ACC112 (cell line): ENCODE data around the gene PRKAG2.

ENCODE experiments used
- H2AFZ ChIP-seq: fragments of 200-600 bp; sonication (generic); one replicate; pipeline ENCODE4 v1.6.0; 2017; ENCODE audit warnings: antibody characterized with exemption, low read length; ENCODE audit not compliant: unreplicated experiment
- H3K27ac ChIP-seq: fragments of 200-600 bp; sonication (generic); 2 replicates; pipeline ENCODE4 v1.5.1; 2014; ENCODE audit warnings: low read depth, mild to moderate bottlenecking, antibody characterized with exemption, low read length, moderate library complexity
- H3K27me3 ChIP-seq: fragments of 200-600 bp; sonication (generic); 2 replicates; pipeline ENCODE4 v1.6.1; 2014; ENCODE audit warnings: mild to moderate bottlenecking, antibody characterized with exemption, low read length, moderate library complexity, mixed read lengths; ENCODE audit not compliant: insufficient read depth
- H3K36me3 ChIP-seq: fragments of 200-600 bp; sonication (generic); 2 replicates; pipeline ENCODE4 v1.6.1; 2016; ENCODE audit warnings: mild to moderate bottlenecking, antibody characterized with exemption, low read length, moderate library complexity, mixed read lengths; ENCODE audit not compliant: insufficient read depth
- H3K4me1 ChIP-seq: fragments of 200-600 bp; sonication (generic); one replicate; pipeline ENCODE4 v1.6.1; 2016; ENCODE audit warnings: low read length, mixed read lengths; ENCODE audit not compliant: insufficient read depth, unreplicated experiment, control insufficient read depth
- H3K4me3 ChIP-seq: fragments of 200-600 bp; sonication (generic); 2 replicates; pipeline ENCODE4 v1.5.1; 2014; ENCODE audit warnings: mild to moderate bottlenecking, low read depth, low read length
- H3K79me2 ChIP-seq: fragments of 200-600 bp; sonication (generic); one replicate; pipeline ENCODE4 v1.6.0; 2016; ENCODE audit warnings: low read length; ENCODE audit not compliant: control insufficient read depth, unreplicated experiment, insufficient read depth

PRKAG2 gene

DNA sequence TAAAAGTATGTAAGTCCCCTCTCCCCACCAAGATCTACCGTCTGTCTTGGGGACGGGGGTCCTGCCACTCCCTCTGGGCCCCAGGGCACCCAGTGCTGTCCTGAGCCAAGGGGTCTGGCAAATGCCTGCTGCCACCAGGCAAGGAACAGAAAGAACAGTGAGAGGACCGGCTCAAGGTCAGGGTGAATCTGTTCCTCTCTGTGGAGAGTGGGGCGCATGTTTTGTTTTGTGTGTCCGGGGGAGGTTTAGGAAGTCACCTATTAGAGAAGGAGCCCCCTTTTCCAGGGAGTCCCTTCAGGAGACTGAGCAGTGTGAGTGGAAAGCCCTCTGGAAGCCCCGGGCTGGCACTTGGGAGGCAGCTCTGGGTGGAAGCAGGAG lies 198.7 kb downstream of the PRKAG2 start:
- Histone ChIP-seq H3K27me3 (no peaks in the 10 kb centered on the region), H3K27ac (no peak overlapping the region), H3K4me3 (no peak overlapping the region), H3K4me1 (peaks cover 14% of the 10 kb centered on the region), H3K36me3 (no peaks in the 10 kb centered on the region), H3K79me2 (no peaks in the 10 kb centered on the region), H2AFZ (no peak overlapping the region)

DNA sequence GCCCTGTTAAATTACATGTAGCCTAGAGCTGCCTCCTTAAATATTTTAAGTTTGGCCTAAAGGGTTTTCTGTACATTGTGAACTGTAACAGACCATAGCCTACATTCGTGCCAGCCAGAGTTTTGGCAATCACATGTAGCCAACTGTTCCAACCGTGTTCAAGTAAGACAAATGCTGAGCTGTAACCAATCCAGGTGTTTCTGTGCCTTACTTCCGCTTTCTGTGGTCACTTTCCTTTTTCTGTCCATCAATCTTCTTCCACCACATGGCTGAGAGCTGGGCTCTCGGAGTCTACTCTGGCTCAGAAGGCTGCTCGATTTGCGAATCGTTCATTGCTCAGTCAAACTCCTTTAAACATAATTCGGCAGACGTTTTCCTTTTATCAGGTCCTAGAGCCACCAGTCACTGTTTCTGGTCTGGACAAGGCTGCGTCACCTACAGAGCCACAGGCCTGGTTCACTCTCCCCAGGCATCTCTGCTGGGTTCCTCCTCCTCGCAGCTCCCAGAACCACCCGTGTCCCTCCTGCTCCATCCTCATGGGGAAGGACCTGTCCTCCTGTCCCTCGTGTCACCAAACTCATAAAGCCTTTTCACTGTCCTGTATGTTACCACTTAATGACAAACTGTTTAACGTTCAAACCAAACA lies 199.2 kb downstream of the PRKAG2 start:
- Histone ChIP-seq H3K27ac (no peak overlapping the region), H3K27me3 (no peaks in the 10 kb centered on the region)

DNA sequence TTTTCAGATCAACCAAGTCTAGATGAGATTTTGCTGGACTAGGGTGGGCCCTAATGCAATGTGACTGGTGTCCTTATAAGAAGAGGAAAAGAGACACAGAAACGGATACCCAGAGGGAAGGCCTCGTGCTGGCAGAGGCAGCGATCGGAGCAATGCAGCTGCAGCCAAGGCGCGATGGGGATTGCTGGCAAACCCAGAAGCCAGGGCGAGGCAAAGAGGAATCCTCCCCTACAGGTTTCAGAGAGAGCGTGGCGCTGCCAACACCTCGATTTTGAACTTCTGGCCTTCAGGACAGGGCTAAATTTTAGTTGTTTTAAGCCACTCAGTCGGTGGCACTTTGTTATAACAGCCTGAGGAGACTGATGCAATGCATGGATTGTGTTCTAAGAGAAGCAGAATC lies 200.2 kb downstream of the PRKAG2 start:
- Histone ChIP-seq H3K36me3 (no peaks in the 10 kb centered on the region), H3K4me3 (no peak overlapping the region), H3K4me1 (peaks cover 14% of the 10 kb centered on the region), H3K27ac (no peak overlapping the region), H3K27me3 (no peaks in the 10 kb centered on the region), H2AFZ (no peak overlapping the region), H3K79me2 (no peaks in the 10 kb centered on the region)

More for the DNA sequence above, 199.2 kb downstream of the PRKAG2 start:
- Histone ChIP-seq H3K79me2 (no peaks in the 10 kb centered on the region), H3K4me3 (no peak overlapping the region), H2AFZ (no peak overlapping the region), H3K4me1 (peaks cover 14% of the 10 kb centered on the region), H3K36me3 (no peaks in the 10 kb centered on the region)

DNA sequence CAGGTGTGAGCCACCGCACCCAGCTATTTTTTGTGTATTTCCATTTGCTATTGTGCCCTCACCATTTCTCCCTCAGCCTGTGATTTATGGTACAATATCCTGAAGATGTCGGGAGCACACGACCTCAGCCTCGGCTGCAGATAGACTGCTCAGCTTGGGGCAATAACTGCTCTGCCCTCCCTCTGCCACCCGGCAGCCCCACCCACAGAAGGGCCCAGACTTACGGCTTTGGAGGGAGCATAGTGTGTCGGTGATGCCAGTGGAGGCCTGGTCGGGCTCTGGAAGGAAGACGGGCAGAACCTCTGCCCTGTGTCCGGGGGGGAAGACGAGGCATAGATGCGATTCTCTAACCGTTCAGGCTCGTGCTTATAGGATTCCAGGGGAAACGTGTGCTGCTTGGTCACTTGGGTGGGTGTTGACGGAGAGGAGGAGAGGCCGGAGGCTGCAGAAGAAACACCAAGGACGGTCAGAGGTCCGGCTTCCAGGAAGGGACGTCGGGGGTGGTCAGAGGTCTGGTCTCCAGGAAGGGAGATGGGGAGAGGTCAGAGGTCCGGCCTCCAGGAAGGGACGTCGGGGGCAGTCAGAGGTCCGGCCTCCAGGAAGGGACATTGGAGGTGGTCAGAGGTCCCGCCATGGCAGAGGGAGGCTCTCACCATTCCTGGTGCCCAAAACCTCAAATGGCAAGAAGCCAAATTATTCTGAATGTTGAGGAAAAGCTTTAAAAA lies 201.6 kb downstream of the PRKAG2 start:
- no peaks in the 10 kb centered on the region for H3K79me2 ChIP-seq
- no peak overlapping the region for H3K27ac ChIP-seq
- no peaks in the 10 kb centered on the region for H3K27me3 ChIP-seq
- H2AFZ ChIP-seq: no peak overlapping the region
- peaks cover 5% of the 10 kb centered on the region for H3K4me1 ChIP-seq
- no peak overlapping the region for H3K4me3 ChIP-seq
- H3K36me3 ChIP-seq: no peaks in the 10 kb centered on the region

DNA sequence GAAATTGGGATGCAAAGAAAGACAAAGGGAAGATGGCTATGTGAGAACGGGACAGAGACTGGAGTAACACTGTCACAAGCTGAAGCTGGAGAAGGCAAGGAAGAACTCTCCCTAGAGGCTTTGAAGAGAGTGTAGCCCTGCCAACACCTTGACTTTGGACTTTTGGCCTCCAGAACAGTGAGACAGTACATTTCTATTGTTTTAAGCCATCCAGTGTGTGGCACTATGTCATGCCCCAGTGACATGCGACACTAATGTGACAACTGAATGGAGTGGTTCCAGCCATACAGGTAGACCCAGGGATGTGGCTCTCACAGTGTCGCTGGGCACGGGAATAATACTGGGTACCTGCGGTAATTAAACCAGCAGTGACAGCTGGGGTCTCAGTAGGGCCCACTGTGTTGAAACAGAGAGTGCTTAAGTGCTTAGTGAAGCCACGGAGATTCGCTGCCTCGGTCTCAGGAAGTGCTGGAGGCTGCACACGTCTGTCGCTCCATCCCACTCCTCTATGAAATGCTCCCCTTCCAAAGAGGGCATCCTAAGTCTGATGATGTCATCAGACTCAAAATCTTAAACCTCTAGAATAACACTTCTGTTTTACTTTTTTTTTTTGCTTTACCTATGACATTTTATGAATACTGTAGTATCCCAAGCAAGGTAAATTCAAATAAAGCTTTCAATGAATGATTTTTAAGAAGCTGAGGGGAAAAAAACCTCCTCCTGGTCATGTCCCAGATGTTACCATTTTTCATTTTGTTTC lies 202.6 kb downstream of the PRKAG2 start:
- Histone ChIP-seq H3K27ac (no peak overlapping the region), H3K4me1 (no peaks in the 10 kb centered on the region), H3K4me3 (no peak overlapping the region), H3K36me3 (no peaks in the 10 kb centered on the region), H2AFZ (no peak overlapping the region), H3K27me3 (no peaks in the 10 kb centered on the region), H3K79me2 (no peaks in the 10 kb centered on the region)

DNA sequence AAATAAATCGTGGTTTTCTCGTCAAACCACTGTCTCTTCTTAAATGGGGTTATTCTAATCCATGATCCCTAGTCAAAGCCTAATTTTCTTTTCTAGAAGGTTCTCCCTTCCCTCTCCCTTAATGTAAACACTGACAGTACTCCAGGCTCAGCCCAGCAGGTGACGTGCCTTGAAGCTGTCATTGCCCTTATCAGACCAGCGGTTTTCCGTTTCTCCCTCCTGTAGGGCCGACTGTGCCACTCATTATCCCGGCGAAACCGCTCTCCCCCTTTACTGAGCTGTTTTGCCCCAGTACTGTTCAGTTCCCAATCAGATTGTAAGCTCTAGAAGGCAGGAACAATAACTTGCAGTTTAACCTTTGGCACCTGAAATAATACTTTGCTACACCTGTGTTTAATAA lies 203.7 kb downstream of the PRKAG2 start:
- no peak overlapping the region for H3K27ac ChIP-seq

DNA sequence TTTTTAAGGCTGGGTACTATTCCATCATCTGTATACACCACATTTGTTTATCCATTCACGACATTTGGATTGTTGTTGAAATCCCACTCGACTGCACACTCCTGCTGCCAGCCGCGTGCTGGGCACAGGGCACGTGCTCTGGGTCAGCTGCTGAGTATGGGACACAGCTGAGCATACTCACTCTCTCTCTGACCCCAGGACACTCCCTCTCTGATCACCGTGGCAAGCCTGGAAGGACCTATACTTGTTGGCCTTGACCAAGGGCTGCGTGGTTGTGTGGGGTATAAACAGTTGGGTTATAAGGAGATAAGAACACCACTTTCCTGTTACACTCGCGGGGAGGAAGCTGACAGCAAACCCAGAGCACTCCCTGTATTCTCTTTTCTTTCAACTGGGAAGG lies 204.2 kb downstream of the PRKAG2 start:
- Histone ChIP-seq H3K4me3 (no peak overlapping the region), H3K36me3 (no peaks in the 10 kb centered on the region), H3K79me2 (no peaks in the 10 kb centered on the region), H3K4me1 (no peaks in the 10 kb centered on the region), H3K27ac (no peak overlapping the region), H3K27me3 (no peaks in the 10 kb centered on the region), H2AFZ (no peak overlapping the region)

More for the DNA sequence above, 203.7 kb downstream of the PRKAG2 start:
- H3K36me3 ChIP-seq: no peaks in the 10 kb centered on the region
- no peaks in the 10 kb centered on the region for H3K79me2 ChIP-seq
- H3K4me3 ChIP-seq: no peak overlapping the region
- no peaks in the 10 kb centered on the region for H3K4me1 ChIP-seq
- no peak overlapping the region for H2AFZ ChIP-seq
- H3K27me3 ChIP-seq: no peaks in the 10 kb centered on the region

DNA sequence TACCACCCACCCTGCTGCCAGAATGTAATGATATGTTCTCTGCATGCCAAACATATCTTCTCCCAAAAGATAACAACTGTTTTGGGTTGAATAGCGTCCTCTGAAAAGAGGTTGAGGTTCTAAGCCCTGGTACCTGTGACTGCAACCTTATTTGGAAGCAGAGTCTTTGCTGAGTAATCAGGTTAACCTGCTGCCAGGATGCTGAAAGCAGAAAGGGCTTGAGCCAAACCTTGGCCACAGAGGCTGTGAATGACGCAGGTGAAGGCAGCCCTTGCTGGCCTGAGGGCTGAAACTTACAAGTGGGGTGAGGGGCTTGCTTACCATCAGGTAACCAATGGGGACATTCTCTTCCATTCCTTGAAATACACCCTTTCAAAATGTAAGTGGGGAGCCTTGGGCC lies 205.4 kb downstream of the PRKAG2 start:
- Histone ChIP-seq H3K36me3 (no peaks in the 10 kb centered on the region; the same call in 1 of the 2 replicates), H3K4me3 (no peak overlapping the region), H3K4me1 (no peaks in the 10 kb centered on the region), H2AFZ (no peak overlapping the region), H3K79me2 (no peaks in the 10 kb centered on the region), H3K27me3 (no peaks in the 10 kb centered on the region), H3K27ac (no peak overlapping the region)

DNA sequence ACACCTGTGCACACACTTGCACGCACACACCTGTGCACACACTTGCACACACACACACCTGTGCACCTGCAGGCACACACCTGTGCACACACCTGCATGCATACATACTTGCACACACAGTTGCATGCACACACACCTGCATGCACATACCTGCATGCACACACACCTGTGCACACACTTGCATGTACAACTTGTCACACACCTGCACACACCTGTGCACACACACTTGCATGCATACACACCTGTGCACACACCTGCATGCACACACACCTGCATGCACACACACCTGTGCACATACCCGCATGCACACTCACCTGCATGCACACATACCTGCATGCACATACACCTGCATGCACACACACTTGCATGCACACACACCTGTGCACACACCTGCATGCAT lies 207.2 kb downstream of the PRKAG2 start:
- peaks cover 16% of the 10 kb centered on the region for H3K4me1 ChIP-seq
- H3K27me3 ChIP-seq: no peaks in the 10 kb centered on the region
- no peak overlapping the region for H2AFZ ChIP-seq
- H3K27ac ChIP-seq: no peak overlapping the region
- no peaks in the 10 kb centered on the region for H3K79me2 ChIP-seq
- H3K4me3 ChIP-seq: no peak overlapping the region
- H3K36me3 ChIP-seq: no peaks in the 10 kb centered on the region; the same call in 1 of the 2 replicates

DNA sequence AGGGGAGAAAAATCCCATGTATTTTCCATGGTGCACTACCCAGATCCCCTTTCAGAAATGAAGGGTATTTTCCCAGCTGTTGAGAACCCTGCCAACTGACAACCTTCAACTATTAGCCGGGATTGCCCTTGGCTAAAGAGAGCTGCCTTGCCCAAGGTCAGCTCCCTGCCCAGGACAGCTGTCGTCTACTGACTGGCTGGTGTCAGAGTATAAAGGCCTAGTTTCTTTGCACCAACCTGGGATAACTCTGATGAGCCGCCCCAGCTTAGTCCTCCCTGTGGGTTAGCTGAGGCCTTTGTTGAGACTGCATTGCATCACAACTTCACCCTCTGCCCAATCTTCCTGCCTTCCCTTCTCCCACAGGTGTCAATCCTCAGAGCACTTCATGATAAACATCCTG lies 210.0 kb downstream of the PRKAG2 start:
- H3K4me1 ChIP-seq: peaks cover 24% of the 10 kb centered on the region
- no peak overlapping the region for H3K4me3 ChIP-seq
- no peaks in the 10 kb centered on the region for H3K79me2 ChIP-seq
- H3K36me3 ChIP-seq: no peaks in the 10 kb centered on the region; the same call in 1 of the 2 replicates
- no peak overlapping the region for H3K27ac ChIP-seq
- H2AFZ ChIP-seq: no peak overlapping the region
- H3K27me3 ChIP-seq: no peaks in the 10 kb centered on the region
